Psoas muscle (tissue), 8 donors: ENCODE measurements around the gene RAB40C. TPM values are rescaled to one million over a fixed set of nuclear protein-coding genes. Genes with fewer than 3 reads are reported as not detected.
A peak's percentile ranks its signal among the peaks of the same experiment; 100 is the strongest.

Experiments used
- ATAC-seq, 4 donors: fragments of 200-7000 bp; cut with Tn5 transposase; one replicate each; pipeline ENCODE4 v1.9.1; 2020; ENCODE audit warnings: moderate library complexity in 3 of 4, mild to moderate bottlenecking in 2 of 4
- DNase-seq, 2 donors: peaks; one replicate each; pipeline ENCODE4 v3.0.0-alpha.2; 2020
- H3K27ac ChIP-seq: fragments of 200-600 bp; one replicate; pipeline ENCODE4 v1.8.0; 2022
- H3K27me3 ChIP-seq, 3 donors: fragments of 200-600 bp in 1 of 3; one replicate each; pipeline versions ENCODE4 v1.6.1 to v1.8.0; 2013 to 2022; ENCODE audit warnings: low read length in 2 of 3, mild to moderate bottlenecking in 2 of 3, moderate library complexity in 1 of 3; ENCODE audit not compliant: insufficient read depth in 3 of 3
- H3K36me3 ChIP-seq, 2 donors: fragments of 200-600 bp in 1 of 2; one replicate each; pipeline versions ENCODE4 v1.6.1 to v1.8.0; 2013 to 2022; ENCODE audit warnings: low read depth in 1 of 2, mild to moderate bottlenecking in 1 of 2, moderate library complexity in 1 of 2; ENCODE audit not compliant: insufficient read depth in 1 of 2
- H3K4me1 ChIP-seq: fragments of 200-600 bp; one replicate; pipeline ENCODE4 v1.8.0; 2022
- H3K4me3 ChIP-seq: fragments of 200-600 bp; one replicate; pipeline ENCODE4 v1.8.0; 2022; ENCODE audit warnings: mild to moderate bottlenecking
- H3K9me3 ChIP-seq: fragments of 200-600 bp; one replicate; pipeline ENCODE4 v1.8.0; 2022
- CTCF ChIP-seq: fragments of 200-600 bp; IDR thresholded peaks from one replicate; pipeline ENCODE4 v1.8.0; 2022; ENCODE audit warnings: antibody characterized with exemption
- WGBS, 3 donors: extraction: QIAGEN DNeasy Blood & Tissue Kit; methylation state at CpG; one replicate each; pipeline versions ENCODE4 v1.1.6 to v1.1.7; 2013; 5-methylcytosine and 5-hydroxymethylcytosine counted together
- intact Hi-C, 2 donors: fragments of 100-400 bp; cut with DNase I; formaldehyde crosslinking; loops; one replicate each; pipeline versions ENCODE4 v1.11.0 to v1.14.2; 2022
- polyA plus RNA-seq, 3 donors: library from polyadenylated mRNA; stranded (reverse); fragments of 200-250 nt; gene quantifications; one replicate each; pipeline ENCODE4 v1.2.3, GENCODE V29; 2013
- total RNA-seq, 4 donors: library from RNA; stranded (reverse); fragmentation: NEBNext Ultra II Directional in 2 of 4; extraction: Animal tissue kit (Norgen Biotek cat#: 25700) in 2 of 4; gene quantifications; one replicate each; pipeline versions ENCODE4 v1.2.1 to v1.2.4, GENCODE V29; 2021 to 2023
- donor health status: healthy with polysubstance abuse.
- donor health status: DM: no; HTN: no; CAD: no; lungs with moderate emphysema.
- donor health status: Bipolar disorder and iron deficiency.
- donor health status: healthy.
- donor health status: DM: yes; HTN: yes; CAD: no.
- donor health status: DM: no; HTN: no; CAD: no.
- donor health status: DM: no; HTN: no; CAD: no.
- donor health status: DM: yes; HTN: yes; CAD: no.

The RAB40C gene
- total and polyA plus RNA-seq, 7 donors = 12.3 to 20.2 (median 15.7) TPM

- intact Hi-C loops = no loop called here
- peaks cover 0 to 30% of the 10 kb centered on the region in 2 donors for H3K36me3 ChIP-seq
- no peak for TF ChIP-seq CTCF
- WGBS, 3 donors = 84 to 88% (median 87%) methylated on average over 21 of the region's 21 CpGs
- H3K4me1 ChIP-seq = no peaks in the 10 kb centered on the region
- DNase-seq = no peak
- H3K4me3 ChIP-seq = no peak overlapping the region
- no peaks in the 10 kb centered on the region for H3K9me3 ChIP-seq
- no peak for ATAC-seq
- no peaks in the 10 kb centered on the region for H3K27me3 ChIP-seq
- H3K27ac ChIP-seq = no peak overlapping the region
These were observed 31.8 kb downstream of the RAB40C start for GRCh38 chr16:621526-622105.

- no peak overlapping the region for H3K27ac ChIP-seq
- DNase-seq = no peak
These were observed 33.0 kb downstream of the RAB40C start for GRCh38 chr16:622920-623280.

GRCh38 chr16:624526-625070 lies 34.7 kb downstream of the RAB40C start:
- no peak overlapping the region for H3K4me3 ChIP-seq
- ATAC-seq = no peak
- H3K27me3 ChIP-seq = no peaks in the 10 kb centered on the region
- H3K27ac ChIP-seq = no peak overlapping the region
- no peaks in the 10 kb centered on the region for H3K9me3 ChIP-seq
- 64 to 72% (median 65%) methylated on average over 10 of the region's 10 CpGs for WGBS, 3 donors
- no peak for DNase-seq
- H3K4me1 ChIP-seq = peaks cover 11% of the 10 kb centered on the region
- H3K36me3 ChIP-seq = peaks cover 0 to 33% of the 10 kb centered on the region in 2 donors
- intact Hi-C loops = loop anchor here in 1 of 2 donors (5.0 kb wide), 1 partner anchor 32 kb away; the partner anchor contains the start of gene RAB40C
- TF ChIP-seq CTCF = no peak

More at GRCh38 chr16:622920-623280, 33.0 kb downstream of the RAB40C start:
- H3K36me3 ChIP-seq = peaks cover 0 to 23% of the 10 kb centered on the region in 2 donors
- no peak overlapping the region for H3K4me3 ChIP-seq
- no peaks in the 10 kb centered on the region for H3K27me3 ChIP-seq
- TF ChIP-seq CTCF = no peak
- H3K4me1 ChIP-seq = peaks cover 7% of the 10 kb centered on the region
- H3K9me3 ChIP-seq = no peaks in the 10 kb centered on the region
- intact Hi-C loops = no loop called here
- ATAC-seq = no peak
- 94 to 95% (median 95%) methylated on average over 17 of the region's 17 CpGs for WGBS, 3 donors

GRCh38 chr16:625117-625976 lies 35.5 kb downstream of the RAB40C start:
- WGBS, 3 donors = 92 to 95% (median 94%) methylated on average over 35 to 37 of the region's 37 CpGs
- Histone ChIP-seq H3K36me3 (peaks cover 0 to 33% of the 10 kb centered on the region in 2 donors), H3K27me3 (no peaks in the 10 kb centered on the region), H3K27ac (no peak overlapping the region), H3K4me1 (peaks cover 16% of the 10 kb centered on the region), H3K4me3 (no peak overlapping the region), H3K9me3 (no peaks in the 10 kb centered on the region)
- intact Hi-C loops = loop anchor here in 1 of 2 donors (5.0 kb wide), 1 partner anchor 33 kb away; the partner anchor contains the start of gene RAB40C
- peak in 1 of 2 donors; percentile 45 for DNase-seq
- TF ChIP-seq CTCF = no peak
- no peak for ATAC-seq
